Activated naive CD8-positive, alpha-beta T cell treated with anti-CD3 and anti-CD28 coated beads, Interleukin-2, amount 10 ng/mL, durations not matched to agents 7 days and 5 days (primary cell): ENCODE results near the gene LGI4. TPM values are rescaled to one million over a fixed set of nuclear protein-coding genes. Genes with fewer than 3 reads are reported as not detected.

ENCODE experiments used
- ATAC-seq: fragments of 150-1000 bp; cut with Tn5 transposase; one replicate; pipeline ENCODE4 v1.10.0; 2021; ENCODE audit warnings: low read depth, moderate library complexity
- POLR2A ChIA-PET: fragments of 350-600 bp; sonication (Branson Sonifier 250); formaldehyde crosslinking; loops from one replicate; lab custom pipeline; 2021; ENCODE audit warnings: antibody characterized with exemption; lab: Charles Lee
- DNase-seq: peaks from one replicate; pipeline ENCODE4 v3.0.0; 2021
- H3K27ac Mint-ChIP-seq: one replicate; pipeline ENCODE4 v1.8.0; 2022; ENCODE audit warnings: mild to moderate bottlenecking, mixed read lengths
- H3K27me3 Mint-ChIP-seq: one replicate; pipeline ENCODE4 v1.8.0; 2022; ENCODE audit warnings: mild to moderate bottlenecking, moderate library complexity, mixed read lengths
- H3K36me3 Mint-ChIP-seq: one replicate; pipeline ENCODE4 v1.8.0; 2021; ENCODE audit warnings: mild to moderate bottlenecking, mixed read lengths
- H3K4me1 Mint-ChIP-seq: one replicate; pipeline ENCODE4 v1.8.0; 2021; ENCODE audit warnings: mixed read lengths
- H3K4me3 Mint-ChIP-seq: one replicate; pipeline ENCODE4 v1.8.0; 2022; ENCODE audit warnings: mild to moderate bottlenecking, moderate library complexity, mixed read lengths
- H3K9me3 Mint-ChIP-seq: one replicate; pipeline ENCODE4 v1.8.0; 2021; ENCODE audit warnings: mixed read lengths
- total RNA-seq, 2 experiments: library from RNA; stranded (reverse); gene quantifications; one replicate each; pipeline ENCODE4 v1.2.3, GENCODE V29; 2021

LGI4 gene
- under 1 TPM; 0.28 to 0.44 TPM for total RNA-seq

DNA sequence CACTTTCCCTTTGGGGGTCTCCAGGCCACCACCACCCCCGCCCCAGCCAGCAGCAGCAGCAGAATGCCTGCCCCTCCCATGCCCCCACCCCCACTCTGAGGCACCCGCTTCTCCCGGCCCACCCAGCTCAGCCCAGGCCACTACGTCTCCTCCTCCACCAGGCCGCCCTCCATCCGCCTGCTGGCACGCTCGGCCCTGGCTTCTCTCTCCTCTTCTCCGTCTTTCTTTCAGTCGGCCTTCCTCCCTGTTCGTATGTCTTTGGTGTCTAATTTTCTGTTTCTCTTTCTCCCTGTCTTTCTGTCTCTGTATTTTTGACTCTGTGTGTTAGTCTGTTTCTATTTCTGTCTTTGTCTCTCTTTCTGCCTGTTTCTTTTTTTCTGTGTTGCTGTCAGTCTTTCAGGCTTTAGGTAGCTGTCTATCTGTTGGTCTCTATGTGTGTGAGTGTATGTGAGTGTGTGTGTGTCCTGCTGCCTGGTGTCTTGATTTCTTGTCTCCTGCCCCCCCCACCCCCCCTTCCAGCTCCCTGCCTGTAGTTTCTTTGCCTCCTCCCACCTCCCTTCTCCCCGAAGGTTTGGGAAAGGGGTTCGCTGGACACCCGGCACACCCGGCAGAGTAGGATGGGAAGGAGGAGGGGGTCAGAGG is at the start of gene LGI4:
Gene LGI4 (minus strand): TSS at position 459 of the 642 bp plus-strand sequence. CDS start 379 bp downstream, at position 80.
- H3K27me3 Mint-ChIP-seq: peaks cover 2% of the 10 kb centered on the region
- DNase-seq: no peak
- POLR2A ChIA-PET: no interaction called here
- no peak within 1 kb of the TSS for H3K27ac Mint-ChIP-seq
- no peak within 1 kb of the TSS for H3K4me3 Mint-ChIP-seq
- no peaks in the 10 kb centered on the region for H3K36me3 Mint-ChIP-seq
- H3K4me1 Mint-ChIP-seq: peaks cover 4% of the 10 kb centered on the region
- ATAC-seq: no peak
- H3K9me3 Mint-ChIP-seq: no peaks in the 10 kb centered on the region

DNA sequence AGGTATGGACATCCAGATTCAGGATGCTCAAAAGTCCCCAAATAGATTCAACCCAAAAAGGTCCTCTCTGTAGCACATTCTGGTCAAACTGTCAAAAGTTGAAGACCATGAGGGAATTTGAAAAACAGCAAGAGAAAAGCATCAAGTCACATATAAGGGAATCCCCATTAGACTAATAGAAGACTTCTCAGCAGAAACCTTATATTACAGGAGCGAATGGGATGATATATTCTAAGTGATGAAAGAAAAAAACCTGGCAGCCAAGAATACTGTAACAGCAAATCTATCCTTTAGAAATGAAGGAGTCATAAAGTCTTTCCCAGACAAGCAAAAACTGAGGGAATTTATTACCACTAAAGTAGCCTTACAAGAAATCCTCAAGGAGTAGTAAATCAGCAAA is 49.4 kb upstream of the LGI4 start:
- peaks cover 13% of the 10 kb centered on the region for H3K4me1 Mint-ChIP-seq
- ATAC-seq: no peak
- H3K36me3 Mint-ChIP-seq: peaks cover 6% of the 10 kb centered on the region
- POLR2A ChIA-PET: interaction anchor here (0.5 kb wide), 1 partner anchor 27 kb away, joined by 3 read pairs; no protein-coding TSS in a partner anchor
- H3K27ac Mint-ChIP-seq: no peak overlapping the region
- H3K9me3 Mint-ChIP-seq: peaks cover 10% of the 10 kb centered on the region
- peaks cover 4% of the 10 kb centered on the region for H3K27me3 Mint-ChIP-seq
- no peak for DNase-seq
- H3K4me3 Mint-ChIP-seq: no peak overlapping the region

DNA sequence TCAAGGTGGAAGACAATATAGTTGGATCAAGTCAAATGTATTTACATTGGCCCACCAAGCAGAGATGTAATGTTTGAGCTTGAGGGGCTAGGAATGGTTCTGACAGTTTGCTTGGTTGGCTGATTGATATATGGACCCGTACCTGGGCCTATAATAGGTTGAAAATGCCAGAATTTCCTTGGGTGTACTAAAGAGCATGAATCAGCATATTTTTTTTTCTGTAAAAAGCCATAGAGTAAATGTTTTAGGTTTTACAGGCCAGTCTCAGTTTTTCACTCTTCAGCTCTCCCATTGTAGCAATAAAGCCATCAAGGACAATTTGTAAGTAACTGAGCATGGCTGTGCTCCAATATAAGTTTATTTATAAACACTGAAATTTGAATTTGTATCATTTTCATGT is 46.5 kb upstream of the LGI4 start:
- H3K4me3 Mint-ChIP-seq: no peak overlapping the region
- no peak overlapping the region for H3K27ac Mint-ChIP-seq
- peaks cover 3% of the 10 kb centered on the region for H3K27me3 Mint-ChIP-seq
- peaks cover 10% of the 10 kb centered on the region for H3K9me3 Mint-ChIP-seq
- no peak for ATAC-seq
- DNase-seq: no peak
- POLR2A ChIA-PET: interaction anchor here (1.0 to 1.2 kb wide), 2 partner anchors 13 to 31 kb away, joined by 4 read pairs; no protein-coding TSS in a partner anchor
- peaks cover 6% of the 10 kb centered on the region for H3K36me3 Mint-ChIP-seq
- H3K4me1 Mint-ChIP-seq: peaks cover 19% of the 10 kb centered on the region

DNA sequence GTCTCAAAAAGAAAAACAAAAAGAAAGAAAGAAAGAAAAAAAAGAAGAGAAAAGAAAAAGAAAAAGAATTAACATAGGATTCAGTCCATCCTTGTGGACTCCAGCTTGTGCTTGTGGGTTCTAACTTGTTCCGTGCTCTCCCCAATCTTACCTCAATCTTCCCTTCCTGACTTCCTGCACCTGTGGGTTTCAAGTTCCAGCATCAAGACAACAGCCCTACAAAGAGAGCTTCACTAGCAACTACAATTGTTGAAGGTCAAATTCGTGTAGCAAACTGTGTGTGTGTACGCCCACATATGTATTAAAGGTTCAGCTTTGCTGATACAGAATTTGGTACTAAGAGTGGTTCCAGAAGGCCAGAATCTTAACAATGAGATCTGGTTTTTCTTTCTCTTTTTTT is 45.0 kb upstream of the LGI4 start:
- peaks cover 6% of the 10 kb centered on the region for H3K36me3 Mint-ChIP-seq
- peaks cover 3% of the 10 kb centered on the region for H3K27me3 Mint-ChIP-seq
- H3K4me1 Mint-ChIP-seq: peaks cover 25% of the 10 kb centered on the region
- ATAC-seq (peak; percentile 47), DNase-seq (no peak)
- POLR2A ChIA-PET: interaction anchor here (0.9 to 1.7 kb wide), 6 partner anchors 8 to 32 kb away, joined by 3 to 6 read pairs (median 3); partner anchors contain the start of gene FXYD5
- peak overlapping the region; percentile 41 for H3K4me3 Mint-ChIP-seq
- peaks cover 10% of the 10 kb centered on the region for H3K9me3 Mint-ChIP-seq
- peak overlapping the region; percentile 39 for H3K27ac Mint-ChIP-seq

DNA sequence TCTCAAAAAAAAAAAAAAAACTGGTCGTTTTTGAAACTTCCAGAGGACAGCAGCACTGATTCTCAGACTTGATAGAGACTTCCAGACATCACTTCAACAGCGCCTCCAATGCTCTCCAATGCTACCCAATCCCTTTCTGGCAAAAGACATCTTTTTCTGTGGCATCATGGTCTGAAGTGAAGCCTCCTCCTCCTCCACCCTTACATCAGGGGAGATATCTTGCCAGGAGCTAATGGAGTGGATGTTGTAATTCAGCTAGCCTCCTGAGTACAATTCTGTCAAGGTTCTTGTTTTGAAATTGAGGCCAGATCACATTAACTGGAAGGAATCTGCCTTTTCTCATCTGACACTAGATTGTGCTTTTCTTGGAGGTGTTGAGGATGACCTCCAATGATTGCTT is 43.8 kb upstream of the LGI4 start:
- no peak for DNase-seq
- H3K4me3 Mint-ChIP-seq: no peak overlapping the region
- H3K27ac Mint-ChIP-seq: no peak overlapping the region
- no peak for ATAC-seq
- peaks cover under 1% of the 10 kb centered on the region for H3K27me3 Mint-ChIP-seq
- H3K4me1 Mint-ChIP-seq: peaks cover 25% of the 10 kb centered on the region
- H3K36me3 Mint-ChIP-seq: peaks cover 12% of the 10 kb centered on the region
- POLR2A ChIA-PET: interaction anchor here (0.6 to 1.7 kb wide), 4 partner anchors 9 to 28 kb away, joined by 3 to 5 read pairs (median 3); partner anchors contain the start of gene FXYD5
- peaks cover 6% of the 10 kb centered on the region for H3K9me3 Mint-ChIP-seq

DNA sequence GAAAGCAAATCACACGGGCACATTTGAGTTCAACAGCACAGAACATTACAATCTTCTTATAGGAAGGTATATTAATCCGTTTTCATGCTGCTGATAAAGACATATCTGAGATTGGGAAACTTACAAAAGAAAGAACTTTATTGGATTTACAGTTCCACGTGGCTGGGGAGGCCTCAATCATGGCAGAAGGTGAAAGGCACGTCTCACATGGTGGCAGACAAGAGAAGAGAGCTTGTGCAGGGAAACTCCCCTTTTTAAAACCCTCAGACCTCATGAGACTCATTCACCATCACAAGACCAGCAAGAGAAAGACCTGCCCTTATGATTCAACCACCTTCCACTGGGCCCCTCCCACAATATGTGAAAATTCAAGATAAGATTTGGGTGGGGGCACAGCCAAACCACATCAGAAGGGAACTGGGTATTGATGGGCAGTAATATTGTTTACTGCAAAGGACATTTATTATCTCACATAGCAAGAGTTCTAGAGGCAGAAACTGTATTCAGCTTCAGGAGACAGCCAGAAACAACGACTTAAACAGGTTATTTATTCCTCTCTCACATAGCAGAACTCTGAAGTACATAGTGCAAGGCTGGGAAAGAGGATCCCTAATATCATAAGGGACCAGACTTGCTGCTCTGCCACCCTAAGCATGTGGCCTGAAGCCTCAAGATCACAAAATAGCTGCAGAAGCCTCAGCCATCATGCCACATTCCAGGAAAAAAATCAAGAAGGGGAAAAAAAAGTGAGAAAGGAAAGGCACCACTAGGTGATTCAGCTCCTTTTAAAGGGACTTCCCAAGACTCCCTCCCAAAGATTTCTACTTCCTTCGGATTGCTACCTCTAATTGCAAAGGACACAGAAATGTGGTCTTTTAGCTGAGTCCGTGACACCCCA is 42.8 kb upstream of the LGI4 start:
- POLR2A ChIA-PET: interaction anchor here (0.6 to 1.5 kb wide), 3 partner anchors 8 to 32 kb away, joined by 3 to 4 read pairs (median 3); no protein-coding TSS in a partner anchor
- peaks cover 25% of the 10 kb centered on the region for H3K4me1 Mint-ChIP-seq
- no peaks in the 10 kb centered on the region for H3K27me3 Mint-ChIP-seq
- H3K4me3 Mint-ChIP-seq: no peak overlapping the region
- ATAC-seq (no peak), DNase-seq (no peak)
- no peak overlapping the region for H3K27ac Mint-ChIP-seq
- H3K9me3 Mint-ChIP-seq: peaks cover 2% of the 10 kb centered on the region
- H3K36me3 Mint-ChIP-seq: peaks cover 20% of the 10 kb centered on the region

DNA sequence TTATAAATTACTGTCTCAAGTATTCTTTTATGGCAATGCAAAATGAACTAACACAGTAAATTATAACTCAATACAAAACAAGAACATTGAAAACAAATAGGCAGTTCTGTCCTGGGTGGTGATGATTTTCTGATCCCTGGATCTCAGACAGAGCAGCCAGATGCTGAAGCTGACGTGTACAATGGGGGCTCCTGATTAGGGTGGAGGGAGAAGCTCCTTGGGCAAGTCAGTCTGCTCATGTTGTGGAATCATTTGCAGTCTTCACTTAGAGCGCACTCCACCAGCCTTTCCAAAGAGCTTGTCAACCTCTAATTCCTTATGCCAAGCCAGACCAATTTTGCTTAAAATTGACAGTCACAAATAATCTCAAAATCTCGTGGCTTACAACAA is 41.3 kb upstream of the LGI4 start:
- Mint-ChIP-seq H3K27ac (no peak overlapping the region), H3K36me3 (peaks cover 33% of the 10 kb centered on the region), H3K27me3 (no peaks in the 10 kb centered on the region), H3K9me3 (peaks cover 2% of the 10 kb centered on the region), H3K4me3 (no peak overlapping the region), H3K4me1 (peaks cover 30% of the 10 kb centered on the region)
- ATAC-seq (no peak), DNase-seq (no peak)
- POLR2A ChIA-PET: no interaction called here

DNA sequence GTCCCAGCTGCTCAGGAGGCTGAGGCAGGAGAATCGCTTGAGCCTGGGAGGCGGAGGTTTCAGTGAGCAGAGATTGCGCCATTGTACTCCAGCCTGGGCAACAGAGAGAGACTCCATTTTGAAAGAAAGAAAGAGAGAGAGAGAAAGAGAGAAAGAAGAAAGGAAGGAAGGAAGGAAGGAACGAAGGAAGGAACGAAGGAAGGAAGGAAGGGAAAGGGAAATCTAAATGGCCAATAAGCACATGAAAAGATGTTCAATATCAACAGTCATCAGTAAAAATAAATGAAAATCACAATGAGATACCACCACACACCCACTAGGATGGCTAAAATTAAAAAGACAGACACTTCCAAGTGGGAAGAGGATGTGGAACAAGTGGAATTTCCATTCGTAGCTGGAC is 39.4 kb upstream of the LGI4 start:
- POLR2A ChIA-PET: interaction anchor here (1.2 to 2.9 kb wide), 2 partner anchors 20 kb away, joined by 3 to 14 read pairs; partner anchors contain the start of gene FXYD5
- H3K27ac Mint-ChIP-seq: no peak overlapping the region
- ATAC-seq (no peak), DNase-seq (no peak)
- H3K36me3 Mint-ChIP-seq: peaks cover 45% of the 10 kb centered on the region
- H3K4me3 Mint-ChIP-seq: no peak overlapping the region
- H3K9me3 Mint-ChIP-seq: peaks cover 2% of the 10 kb centered on the region
- peaks cover 21% of the 10 kb centered on the region for H3K4me1 Mint-ChIP-seq
- no peaks in the 10 kb centered on the region for H3K27me3 Mint-ChIP-seq

DNA sequence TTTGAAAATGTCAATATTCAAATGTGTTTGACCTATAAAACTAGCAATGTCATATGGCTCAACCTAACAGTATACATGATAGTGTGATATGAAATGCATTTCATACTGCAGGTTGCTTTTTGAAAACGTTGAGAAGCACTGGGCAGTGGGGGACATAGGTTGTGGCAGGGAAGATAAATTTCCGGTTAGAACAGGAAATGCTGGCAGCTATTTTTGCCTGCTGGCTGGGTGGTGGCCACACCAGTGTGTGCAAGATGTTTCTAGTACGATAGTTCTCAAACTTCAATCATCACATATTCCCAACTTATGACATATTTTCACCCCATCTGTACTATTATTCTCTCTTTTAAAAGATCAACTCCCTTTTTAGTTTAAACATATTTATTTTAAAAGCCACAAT is 36.9 kb upstream of the LGI4 start:
- ATAC-seq (peak; percentile 56), DNase-seq (no peak)
- POLR2A ChIA-PET: interaction anchor here (0.6 to 2.9 kb wide), 6 partner anchors 8 to 40 kb away, joined by 3 to 14 read pairs (median 6); partner anchors contain the start of gene FXYD5
- peaks cover 54% of the 10 kb centered on the region for H3K36me3 Mint-ChIP-seq
- H3K27me3 Mint-ChIP-seq: no peaks in the 10 kb centered on the region
- no peaks in the 10 kb centered on the region for H3K9me3 Mint-ChIP-seq
- peak overlapping the region; percentile 79 for H3K27ac Mint-ChIP-seq
- H3K4me3 Mint-ChIP-seq: peak overlapping the region; percentile 40
- H3K4me1 Mint-ChIP-seq: peaks cover 28% of the 10 kb centered on the region

DNA sequence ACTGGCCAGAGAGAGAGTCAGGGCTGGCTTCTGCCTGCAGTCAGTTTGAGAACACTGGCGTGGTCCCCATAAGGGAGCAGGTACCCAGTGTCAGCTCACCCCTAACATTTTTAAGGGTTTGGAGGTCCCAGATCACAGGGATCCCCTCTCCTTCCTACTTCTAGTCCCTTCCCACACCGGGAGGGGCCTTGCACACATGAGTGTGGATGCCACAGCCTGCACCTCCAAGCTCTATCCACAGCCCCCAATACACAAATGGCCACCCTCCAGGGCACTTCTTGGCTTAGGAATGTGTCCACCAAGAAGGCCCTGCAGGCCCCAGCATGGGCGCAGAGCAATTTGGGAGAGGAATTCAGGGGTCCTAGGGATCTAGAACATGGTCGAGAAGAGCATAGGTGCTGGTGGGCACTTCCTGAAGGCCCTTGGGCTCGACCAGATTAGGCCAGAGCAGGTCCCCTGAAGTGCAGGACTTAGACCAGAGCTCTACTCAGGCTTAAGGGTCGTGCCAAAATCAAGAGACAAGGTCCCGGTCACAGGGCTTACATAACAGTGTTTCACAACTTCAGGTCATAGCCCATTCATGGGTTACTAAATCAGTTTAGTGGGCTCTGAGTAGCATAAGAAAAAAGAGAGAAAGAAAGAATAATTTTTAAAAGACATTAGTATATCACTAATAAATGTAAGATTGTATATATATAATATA is 35.7 kb upstream of the LGI4 start:
- DNase-seq (no peak), ATAC-seq (no peak)
- H3K27ac Mint-ChIP-seq: peak overlapping the region; percentile 32
- peaks cover 34% of the 10 kb centered on the region for H3K4me1 Mint-ChIP-seq
- peaks cover 66% of the 10 kb centered on the region for H3K36me3 Mint-ChIP-seq
- H3K4me3 Mint-ChIP-seq: no peak overlapping the region
- POLR2A ChIA-PET: interaction anchor here (1.6 to 2.5 kb wide), 3 partner anchors 11 to 36 kb away, joined by 5 to 10 read pairs (median 5); partner anchors contain the start of gene FXYD5
- H3K27me3 Mint-ChIP-seq: no peaks in the 10 kb centered on the region
- H3K9me3 Mint-ChIP-seq: peaks cover 9% of the 10 kb centered on the region

DNA sequence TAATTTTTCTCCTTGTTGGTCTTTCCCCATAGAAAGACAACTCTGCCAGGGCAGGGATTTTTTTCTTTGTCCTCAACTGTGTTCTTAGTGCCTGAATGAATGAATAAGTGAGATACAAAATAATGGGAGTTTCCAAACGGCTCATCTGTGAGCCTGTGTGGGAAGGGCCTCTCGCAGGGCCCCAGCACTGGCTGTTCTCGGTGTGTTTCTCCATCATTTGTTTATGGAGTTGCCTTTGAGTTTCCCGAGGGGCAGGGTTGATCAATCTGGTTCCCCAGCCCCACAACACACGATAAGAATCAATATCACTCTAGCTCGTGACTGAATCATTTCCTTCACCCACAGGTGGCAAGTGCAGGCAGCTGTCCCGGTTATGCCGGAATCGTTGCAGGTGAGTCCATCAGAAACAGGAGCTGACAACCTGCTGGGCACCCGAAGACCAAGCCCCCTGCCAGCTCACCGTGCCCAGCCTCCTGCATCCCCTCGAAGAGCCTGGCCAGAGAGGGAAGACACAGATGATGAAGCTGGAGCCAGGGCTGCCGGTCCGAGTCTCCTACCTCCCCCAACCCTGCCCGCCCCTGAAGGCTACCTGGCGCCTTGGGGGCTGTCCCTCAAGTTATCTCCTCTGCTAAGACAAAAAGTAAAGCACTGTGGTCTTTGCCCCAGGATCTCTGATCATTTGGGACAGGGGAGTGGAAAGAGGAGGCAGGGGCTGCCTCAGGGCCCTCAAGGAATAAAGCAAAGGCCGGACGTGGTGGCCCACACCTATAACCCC is 34.5 kb upstream of the LGI4 start:
- POLR2A ChIA-PET: interaction anchor here (1.2 to 2.5 kb wide), 5 partner anchors 9 to 37 kb away, joined by 3 to 10 read pairs (median 5); partner anchors contain the start of gene FXYD5
- Mint-ChIP-seq H3K27ac (peak overlapping the region; percentile 51), H3K27me3 (no peaks in the 10 kb centered on the region), H3K4me1 (peaks cover 34% of the 10 kb centered on the region), H3K4me3 (no peak overlapping the region), H3K36me3 (peaks cover 77% of the 10 kb centered on the region), H3K9me3 (peaks cover 10% of the 10 kb centered on the region)
- ATAC-seq (no peak), DNase-seq (no peak)

DNA sequence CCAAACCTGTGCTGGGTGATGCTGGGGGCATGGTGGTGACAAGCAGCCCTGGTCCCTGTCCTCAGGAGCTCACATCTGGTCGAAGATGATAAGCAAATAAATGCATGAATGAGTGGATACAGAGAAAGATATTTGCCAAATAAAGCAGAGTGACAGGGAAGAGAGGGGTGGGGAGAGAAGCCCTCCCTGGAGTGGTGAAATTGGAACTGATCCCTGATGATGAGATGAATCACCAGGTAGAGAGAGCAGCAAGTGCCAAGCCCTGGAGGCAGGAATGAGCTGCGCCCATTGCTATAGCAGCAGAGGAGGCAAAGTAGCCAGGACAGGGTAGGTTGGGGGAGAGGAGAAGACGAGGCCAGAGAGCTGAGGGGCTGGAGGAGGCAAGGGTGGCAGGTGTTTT is 33.3 kb upstream of the LGI4 start:
- Mint-ChIP-seq H3K4me1 (peaks cover 36% of the 10 kb centered on the region), H3K4me3 (no peak overlapping the region), H3K27me3 (no peaks in the 10 kb centered on the region), H3K36me3 (peaks cover 79% of the 10 kb centered on the region), H3K9me3 (peaks cover 14% of the 10 kb centered on the region), H3K27ac (peak overlapping the region; percentile 57)
- no peak for DNase-seq
- POLR2A ChIA-PET: interaction anchor here (1.2 to 2.4 kb wide), 5 partner anchors 10 to 43 kb away, joined by 3 to 19 read pairs (median 5); partner anchors contain the start of gene FXYD5
- ATAC-seq: no peak
